Activated CD8-positive, alpha-beta memory T cell treated with anti-CD3 and anti-CD28 coated beads for 36 hours (primary cell): ENCODE measurements around the gene GSTT4. TPM values are rescaled to one million over a fixed set of nuclear protein-coding genes. Genes with fewer than 3 reads are reported as not detected.
"Not testable (repeated sequence)": the region's sequence is repeated elsewhere in the genome, so short reads cannot be mapped to it uniquely, and the experiment has no call there.

ENCODE experiments used
- CTCF ChIA-PET: fragments of 350-600 bp; sonication (Branson Sonifier 250); formaldehyde crosslinking; loops from one replicate; lab custom pipeline; 2021; ENCODE audit warnings: antibody characterized with exemption; lab: Charles Lee
- POLR2A ChIA-PET: fragments of 350-600 bp; sonication (Branson Sonifier 250); formaldehyde crosslinking; loops from one replicate; lab custom pipeline; 2021; ENCODE audit warnings: antibody characterized with exemption; lab: Charles Lee
- total RNA-seq, 2 experiments: library from RNA; stranded (reverse); gene quantifications; one replicate each; pipeline ENCODE4 v1.2.3, GENCODE V29; 2021

GSTT4 gene
- total RNA-seq, 2 experiments from 2014 or later = not detected

DNA sequence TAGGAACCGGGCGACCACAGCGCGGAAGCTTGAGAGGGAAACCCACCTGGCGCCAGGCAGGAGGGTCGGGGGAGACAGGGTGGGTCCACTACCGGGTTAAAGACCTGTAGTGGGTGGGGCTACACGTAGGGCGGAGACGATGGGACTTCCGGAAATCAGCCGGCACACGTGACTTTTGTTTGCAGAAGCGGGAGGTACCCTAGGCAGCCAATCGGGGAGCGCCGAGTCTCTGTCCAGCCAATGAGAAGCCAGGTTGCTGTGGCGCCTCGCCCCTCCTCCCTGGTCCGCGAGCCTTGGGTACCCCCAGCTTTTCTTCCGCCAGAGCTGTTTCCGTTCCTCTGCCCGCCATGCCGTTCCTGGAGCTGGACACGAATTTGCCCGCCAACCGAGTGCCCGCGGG lies 38.7 kb downstream of the GSTT4 start, which contains the start of gene DDTL:
Gene DDTL, plus strand, starts transcription at position 321 of the 400 bp plus-strand sequence. Its CDS starts 27 bp downstream, at position 348.
- POLR2A ChIA-PET, CTCF ChIA-PET: not testable (repeated sequence)

DNA sequence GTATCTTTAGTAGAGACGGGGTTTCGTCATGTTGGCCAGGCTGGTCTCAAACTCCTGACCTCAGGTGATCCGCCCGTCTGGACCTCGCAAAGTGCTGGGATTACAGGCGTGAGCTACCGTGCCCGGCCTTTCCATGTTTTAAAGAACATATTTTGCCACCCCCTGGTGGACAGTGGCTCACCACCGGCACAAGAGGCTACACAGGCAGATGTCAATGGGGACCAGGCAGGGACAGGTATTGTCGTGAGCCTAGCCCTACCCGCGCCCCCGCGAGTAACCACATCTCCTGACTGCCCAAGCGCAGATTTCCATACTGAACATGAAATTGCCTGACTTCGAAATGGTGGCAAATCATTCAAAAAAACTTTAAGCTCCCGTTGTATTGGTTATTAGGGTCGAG lies 39.2 kb downstream of the GSTT4 start:
- POLR2A ChIA-PET, CTCF ChIA-PET: not testable (repeated sequence)

DNA sequence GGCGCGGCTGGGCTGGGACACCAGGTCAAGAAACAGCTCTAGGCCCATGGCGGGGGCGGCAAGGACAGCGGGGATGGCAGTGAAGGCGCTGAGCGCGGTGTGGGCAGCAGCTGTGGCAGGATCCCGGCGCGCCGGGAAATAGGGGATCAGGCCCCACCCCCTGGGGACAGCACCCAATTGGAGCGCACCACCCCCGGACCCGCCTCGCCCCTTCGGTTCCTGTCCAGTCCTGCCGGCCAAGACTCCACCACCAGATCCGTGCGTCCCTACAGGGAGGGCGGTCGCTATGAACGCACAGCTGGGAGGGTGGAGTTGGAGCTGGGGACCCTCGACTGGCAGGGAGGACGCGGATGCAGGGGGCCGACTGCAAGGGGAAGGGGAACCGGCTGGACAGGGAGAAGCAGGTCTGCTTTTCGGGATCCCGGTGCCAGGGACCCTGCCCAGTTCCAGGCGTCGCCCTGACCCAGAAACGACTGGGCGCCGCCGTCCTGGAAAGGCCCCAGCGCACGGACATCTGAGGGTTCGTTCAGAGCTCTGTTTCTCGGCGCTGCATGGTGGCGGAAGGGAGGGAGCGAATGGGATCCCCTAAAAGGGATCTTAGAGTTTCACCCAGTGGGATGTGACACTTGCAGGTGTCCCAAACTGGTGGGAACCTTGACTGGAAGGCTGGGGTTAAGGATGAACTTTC lies 44.0 kb downstream of the GSTT4 start, which contains the start of gene GSTT2B:
Gene GSTT2B, minus strand, starts transcription at position 112 of the 688 bp plus-strand sequence. Its CDS starts 64 bp downstream, at position 48.
- POLR2A ChIA-PET, CTCF ChIA-PET: not testable (repeated sequence)

DNA sequence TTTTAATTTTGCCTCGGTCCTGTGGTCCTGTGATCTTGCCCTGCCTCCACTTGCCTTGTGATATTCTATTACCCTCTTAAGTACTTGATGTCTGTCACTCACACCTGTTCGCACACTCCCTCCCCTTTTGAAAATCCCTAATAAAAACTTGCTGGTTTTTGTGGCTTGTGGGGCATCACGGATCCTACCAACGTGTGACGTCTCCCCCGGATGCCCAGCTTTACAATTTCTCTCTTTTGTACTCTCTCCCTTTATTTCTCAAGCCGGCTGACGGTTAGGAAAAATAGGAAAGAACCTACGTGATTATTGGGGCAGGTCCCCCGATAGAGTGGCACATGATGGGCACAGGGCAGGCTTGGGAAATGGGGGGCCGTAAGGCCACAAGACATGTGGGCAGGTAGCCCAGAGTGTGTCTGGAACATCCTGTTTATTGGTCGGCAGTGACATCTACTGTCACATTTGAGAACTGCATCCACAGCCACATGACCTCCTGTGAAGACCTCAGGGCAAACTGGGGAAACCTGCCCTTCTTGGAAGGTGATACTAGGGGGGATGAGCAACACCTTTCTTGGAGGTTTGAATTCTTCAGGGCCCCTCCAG lies 48.9 kb downstream of the GSTT4 start:
- CTCF ChIA-PET = interaction anchor here (1.1 kb wide), 1 partner anchor 201 kb away, joined by 4 read pairs; no protein-coding TSS in a partner anchor
- POLR2A ChIA-PET = not testable (repeated sequence)

DNA sequence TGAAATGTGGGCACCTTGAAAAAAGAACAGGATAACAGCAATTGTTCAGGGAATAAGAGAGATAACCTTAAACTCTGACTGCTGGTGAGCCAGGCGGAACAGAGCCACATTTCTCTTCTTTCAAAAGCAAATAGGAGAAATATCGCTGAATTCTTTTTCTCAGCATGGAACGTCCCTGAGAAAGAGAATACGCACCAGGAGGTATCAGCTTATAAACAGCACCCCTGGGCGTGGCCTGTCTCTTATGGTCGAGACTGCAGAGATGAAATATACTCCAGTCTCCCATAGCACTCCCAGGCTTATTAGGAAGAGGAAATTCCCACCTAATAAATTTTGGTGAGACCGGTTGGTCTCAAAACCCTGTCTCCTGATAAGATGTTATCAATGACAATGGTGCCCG lies 49.4 kb downstream of the GSTT4 start:
- CTCF ChIA-PET = interaction anchor here (1.1 kb wide), 1 partner anchor 201 kb away, joined by 4 read pairs; no protein-coding TSS in a partner anchor
- POLR2A ChIA-PET = not testable (repeated sequence)

DNA sequence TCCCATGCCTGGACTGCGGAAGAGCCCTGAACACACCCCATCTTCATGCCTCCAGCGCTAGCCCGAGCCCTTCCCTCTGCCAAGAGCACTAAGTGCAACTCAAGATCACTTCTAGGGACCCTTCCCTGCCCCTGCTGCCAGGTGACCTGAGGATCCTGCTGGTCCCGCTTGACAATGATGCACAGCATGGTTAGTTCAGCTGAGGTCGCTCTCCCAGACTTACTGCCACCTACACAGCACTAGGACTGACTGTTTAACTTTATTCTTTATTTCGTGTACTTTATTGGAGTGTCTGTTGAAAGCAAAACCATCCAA lies 50.3 kb downstream of the GSTT4 start:
- CTCF ChIA-PET, POLR2A ChIA-PET: not testable (repeated sequence)

DNA sequence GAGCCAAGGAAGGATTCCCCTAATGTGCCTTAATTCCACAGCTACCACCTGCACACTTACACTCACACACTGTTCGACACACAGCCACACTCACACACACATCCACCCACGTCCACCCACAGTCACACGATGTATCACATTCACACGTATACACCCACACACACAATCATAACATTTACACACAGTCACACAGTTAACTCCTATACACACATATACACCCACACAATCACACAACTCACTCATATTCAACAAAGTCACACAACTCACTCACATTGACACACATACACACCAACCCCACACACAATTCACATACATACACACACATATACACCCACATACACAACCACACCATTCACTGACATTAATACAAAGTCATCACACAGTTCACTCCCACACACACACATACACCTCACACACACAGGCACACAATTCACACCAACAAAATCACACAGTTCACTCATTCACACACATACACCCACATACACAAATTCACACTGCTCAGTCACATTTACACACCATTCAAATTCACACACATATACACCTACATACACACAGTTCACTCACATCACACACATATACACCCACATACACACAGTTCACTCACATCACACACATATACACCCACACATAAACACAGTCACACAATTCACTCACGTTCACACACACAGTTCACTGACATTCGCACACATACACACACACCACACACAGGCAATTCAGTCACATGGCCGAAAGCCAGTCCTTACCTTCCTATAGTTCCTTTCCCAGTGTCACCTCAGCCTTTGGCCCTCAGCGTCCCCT lies 50.9 kb downstream of the GSTT4 start:
- CTCF ChIA-PET, POLR2A ChIA-PET: not testable (repeated sequence)

DNA sequence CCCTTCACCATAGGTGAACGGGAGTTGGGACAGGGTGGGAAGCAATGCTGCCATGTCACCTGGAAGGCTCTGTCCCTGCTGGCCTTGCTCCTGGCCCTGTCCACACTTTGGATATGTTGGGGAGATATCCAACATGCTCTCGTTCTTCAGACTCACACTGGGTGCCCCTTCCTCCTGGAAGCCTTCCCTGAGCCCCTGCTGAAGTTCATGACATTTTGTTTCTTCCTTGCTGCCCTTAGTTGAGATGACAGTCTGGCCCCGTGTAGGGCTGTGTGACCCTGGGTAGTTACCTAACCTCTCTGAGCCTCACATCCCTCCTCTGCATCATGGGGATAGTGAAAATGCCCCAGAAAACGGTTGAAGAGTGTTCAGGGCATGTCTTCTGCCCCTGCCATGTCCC lies 51.8 kb downstream of the GSTT4 start:
- CTCF ChIA-PET, POLR2A ChIA-PET: not testable (repeated sequence)

DNA sequence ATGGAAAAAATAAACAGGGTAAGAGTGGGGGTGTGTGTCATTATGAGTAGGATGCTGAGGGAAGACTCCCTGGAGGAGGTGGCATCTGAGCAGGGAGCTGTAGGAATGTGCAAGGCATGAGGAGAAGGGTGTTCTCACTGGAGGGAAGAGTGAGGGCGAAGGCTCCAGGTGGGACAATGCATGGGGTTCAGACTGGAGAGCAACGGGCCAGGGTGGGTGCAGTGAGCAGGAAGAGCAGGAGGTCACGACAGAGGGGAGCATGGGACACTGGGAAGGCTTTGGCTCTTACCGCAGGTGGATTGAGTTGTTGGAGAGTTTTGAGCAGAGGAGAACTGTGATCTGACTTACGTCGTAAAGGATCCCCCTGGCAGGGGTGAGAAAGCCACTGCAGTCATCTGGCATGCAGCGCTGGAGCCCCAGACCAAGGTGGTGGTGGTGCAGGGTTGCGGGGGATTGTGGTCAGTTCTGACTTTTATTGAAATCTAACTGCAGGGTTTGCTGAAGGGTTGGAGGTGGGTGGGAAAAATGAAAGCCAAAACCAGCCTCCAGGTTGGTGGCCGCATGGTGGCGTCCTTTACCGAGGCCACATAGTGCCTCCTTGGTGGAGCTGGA lies 52.4 kb downstream of the GSTT4 start:
- CTCF ChIA-PET, POLR2A ChIA-PET: not testable (repeated sequence)

DNA sequence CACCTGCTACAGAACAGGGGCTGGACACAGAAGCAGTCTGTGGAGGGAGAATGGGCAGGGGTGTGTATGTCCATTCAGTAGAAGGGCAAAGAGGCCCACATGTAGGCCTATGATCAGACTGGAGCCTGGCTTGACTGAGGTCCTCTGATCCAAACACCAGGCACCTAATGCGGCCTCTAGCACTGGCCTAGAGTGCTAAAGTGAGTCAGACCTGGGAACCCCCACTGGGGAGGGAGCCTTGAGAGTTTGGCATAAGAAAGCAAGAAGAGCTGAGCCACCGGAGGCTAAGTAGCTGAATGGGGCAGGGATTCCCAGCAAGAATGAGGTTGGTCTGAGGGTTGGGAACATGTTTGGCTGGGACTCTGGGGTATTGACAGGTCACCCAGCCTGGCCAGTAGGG lies 53.9 kb downstream of the GSTT4 start:
- CTCF ChIA-PET = not testable (repeated sequence)

DNA sequence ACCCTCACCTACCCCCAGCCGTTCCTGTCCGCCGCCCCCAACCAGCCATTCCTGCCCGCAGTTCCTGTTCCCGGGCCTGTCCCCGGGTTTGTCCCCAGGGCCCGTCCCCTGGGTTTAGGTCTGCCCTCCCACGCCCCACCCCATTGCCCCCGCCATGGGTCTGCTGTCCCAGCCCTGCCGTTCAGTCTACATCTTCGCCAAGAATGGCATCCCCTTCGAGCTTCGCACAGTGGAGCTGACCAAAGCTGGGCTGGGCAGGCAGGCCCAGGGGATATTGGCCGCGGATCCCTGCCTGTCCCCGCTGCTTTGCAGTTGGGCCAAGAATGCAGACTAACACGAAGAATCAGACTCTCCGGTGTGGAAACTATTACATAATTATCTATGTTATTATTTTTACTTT lies 55.5 kb downstream of the GSTT4 start:
- POLR2A ChIA-PET, CTCF ChIA-PET: not testable (repeated sequence)

More for the DNA sequence above, 53.9 kb downstream of the GSTT4 start:
- POLR2A ChIA-PET = not testable (repeated sequence)

Other genes with a start within 250 kb of the GSTT4 start
- gene C22orf15, start 242.5 kb downstream of the GSTT4 start, total RNA-seq = under 1 TPM; 0.78 to 0.84 TPM
- 100 to 1,000 TPM; 191 to 203 TPM for gene CHCHD10, start 237.5 kb downstream of the GSTT4 start, total RNA-seq
- under 1 TPM; 0.42 to 0.74 TPM for gene MMP11, start 232.6 kb downstream of the GSTT4 start, total RNA-seq
- 100 to 1,000 TPM; 102 to 104 TPM for gene SMARCB1, start 218.5 kb downstream of the GSTT4 start, total RNA-seq
- gene DERL3, start 166.4 kb downstream of the GSTT4 start, total RNA-seq = 1 to 10 TPM; 6.7 to 8.1 TPM
- 1 to 10 TPM; 8.0 to 8.1 TPM for gene SLC2A11, start 147.6 kb downstream of the GSTT4 start, total RNA-seq
- 1,000 to 10,000 TPM; 1,115 to 1,141 TPM for gene MIF, start 111.1 kb downstream of the GSTT4 start, total RNA-seq
- gene GSTT2B, start 44.3 kb downstream of the GSTT4 start, total RNA-seq = not detected
- not detected for gene DDTL, start 38.6 kb downstream of the GSTT4 start, total RNA-seq
- gene DDT, start 31.0 kb downstream of the GSTT4 start, total RNA-seq = 100 to 1,000 TPM; 108 to 110 TPM
- gene GSTT2, start 25.3 kb downstream of the GSTT4 start, total RNA-seq = not detected
- gene CABIN1, start 5.9 kb upstream of the GSTT4 start, total RNA-seq = 10 to 100 TPM; 71.0 to 73.1 TPM
- under 1 TPM; 0.42 to 0.53 TPM for gene SUSD2, start 176.0 kb upstream of the GSTT4 start, total RNA-seq
- not detected for gene GGT5, start 239.6 kb upstream of the GSTT4 start, total RNA-seq